ENCODE measurements around the gene NELFB.

DNA sequence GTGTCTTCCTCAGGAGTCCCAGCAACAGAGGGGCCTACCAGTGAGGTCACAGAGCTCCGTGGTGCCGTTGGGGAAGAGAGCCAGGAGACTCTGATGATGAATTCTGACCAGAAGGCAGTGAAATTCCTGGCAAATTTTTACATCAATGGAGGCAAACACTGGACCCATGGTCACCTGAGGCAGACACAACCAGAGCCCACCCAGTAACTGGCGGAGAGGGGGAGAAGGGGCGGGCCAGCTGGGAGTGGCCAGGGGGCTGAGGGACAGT lies 4.0 kb upstream of the NELFB start, which contains the start of gene STPG3:
- TF ChIP-seq, protein P1, sequence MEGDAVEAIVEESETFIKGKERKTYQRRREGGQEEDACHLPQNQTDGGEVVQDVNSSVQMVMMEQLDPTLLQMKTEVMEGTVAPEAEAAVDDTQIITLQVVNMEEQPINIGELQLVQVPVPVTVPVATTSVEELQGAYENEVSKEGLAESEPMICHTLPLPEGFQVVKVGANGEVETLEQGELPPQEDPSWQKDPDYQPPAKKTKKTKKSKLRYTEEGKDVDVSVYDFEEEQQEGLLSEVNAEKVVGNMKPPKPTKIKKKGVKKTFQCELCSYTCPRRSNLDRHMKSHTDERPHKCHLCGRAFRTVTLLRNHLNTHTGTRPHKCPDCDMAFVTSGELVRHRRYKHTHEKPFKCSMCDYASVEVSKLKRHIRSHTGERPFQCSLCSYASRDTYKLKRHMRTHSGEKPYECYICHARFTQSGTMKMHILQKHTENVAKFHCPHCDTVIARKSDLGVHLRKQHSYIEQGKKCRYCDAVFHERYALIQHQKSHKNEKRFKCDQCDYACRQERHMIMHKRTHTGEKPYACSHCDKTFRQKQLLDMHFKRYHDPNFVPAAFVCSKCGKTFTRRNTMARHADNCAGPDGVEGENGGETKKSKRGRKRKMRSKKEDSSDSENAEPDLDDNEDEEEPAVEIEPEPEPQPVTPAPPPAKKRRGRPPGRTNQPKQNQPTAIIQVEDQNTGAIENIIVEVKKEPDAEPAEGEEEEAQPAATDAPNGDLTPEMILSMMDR (IDR thresholded peaks at IDR 0.05; ENCODE audit: low read depth, low read length) = no peak
- TF ChIP-seq POLR2A (IDR thresholded peaks at IDR 0.05; ENCODE audit: extremely low read depth, insufficient read length) = no peak
- TF ChIP-seq MYC (IDR thresholded peaks at IDR 0.05; ENCODE audit: low read depth, low read length) = no peak
